Thyroid gland (tissue), 4 donors: ENCODE results near the gene KLK15. TPM values are rescaled to one million over a fixed set of nuclear protein-coding genes. Genes with fewer than 3 reads are reported as not detected.
A peak's percentile ranks its signal among the peaks of the same experiment; 100 is the strongest.

Experiments used
- DNase-seq, 2 donors: peaks; one replicate each; pipeline ENCODE4 v3.0.0-alpha.2; 2019
- H3K27ac ChIP-seq, 3 donors: fragments of 200-600 bp; sonication (generic); 1 replicate in 2 of 3; 2 replicates in 1 of 3; pipeline ENCODE4 v1.5.1; 2016 to 2019; ENCODE audit warnings: mild to moderate bottlenecking in 1 of 3, moderate library complexity in 1 of 3
- H3K27me3 ChIP-seq: fragments of 200-600 bp; sonication (generic); one replicate; pipeline ENCODE4 v1.5.1; 2019
- H3K36me3 ChIP-seq, 2 donors: fragments of 200-600 bp; sonication (generic); one replicate each; pipeline ENCODE4 v1.5.1; 2016 to 2019
- H3K4me1 ChIP-seq, 2 donors: fragments of 200-600 bp; sonication (generic); one replicate each; pipeline ENCODE4 v1.5.1; 2017 to 2019
- H3K4me3 ChIP-seq, 3 donors: fragments of 200-600 bp; sonication (generic); replicated peaks in 1 of 3; 1 replicate in 2 of 3; 2 replicates in 1 of 3; pipeline ENCODE4 v1.5.1; 2016; ENCODE audit warnings: mild to moderate bottlenecking in 1 of 3
- H3K9me3 ChIP-seq: fragments of 200-600 bp; sonication (generic); one replicate; pipeline ENCODE4 v1.5.1; 2017
- POLR2A ChIP-seq, 2 donors: fragments of 450-650 bp; IDR thresholded peaks; one replicate each; pipeline ENCODE4 v1.6.1; 2017; ENCODE audit warnings: antibody characterized with exemption in 2 of 2, mild to moderate bottlenecking in 2 of 2, moderate library complexity in 1 of 2
- WGBS, 2 donors: methylation state at CpG; one replicate each; pipeline ENCODE4 v1.1.5; 2017; 5-methylcytosine and 5-hydroxymethylcytosine counted together
- intact Hi-C: fragments of 100-400 bp; cut with DNase I; formaldehyde crosslinking; loops from one replicate; pipeline ENCODE4 v1.15.1; 2023
- total RNA-seq, 4 donors: library from RNA; depleted of rRNA; stranded (reverse); fragments of >200 nt; gene quantifications; one replicate each; pipeline ENCODE4 v1.2.3, GENCODE V29; 2016
- TF ChIP-seq, protein P1 (sequence below), 6 experiments: fragments of 200-600 bp in 3 of 6; fragments of 450-650 bp in 3 of 6; sonication (generic) in 3 of 6; IDR thresholded peaks; one replicate each; pipeline ENCODE4 v1.5.1; 2016 to 2019; ENCODE audit warnings: antibody characterized with exemption in 6 of 6, mild to moderate bottlenecking in 2 of 6, inconsistent platforms in 1 of 6, moderate library complexity in 1 of 6

Gene KLK15
- total RNA-seq, 4 donors from 2014 or later = 0.81 to 2.8 (median 1.8) TPM; not detected in 1

DNA sequence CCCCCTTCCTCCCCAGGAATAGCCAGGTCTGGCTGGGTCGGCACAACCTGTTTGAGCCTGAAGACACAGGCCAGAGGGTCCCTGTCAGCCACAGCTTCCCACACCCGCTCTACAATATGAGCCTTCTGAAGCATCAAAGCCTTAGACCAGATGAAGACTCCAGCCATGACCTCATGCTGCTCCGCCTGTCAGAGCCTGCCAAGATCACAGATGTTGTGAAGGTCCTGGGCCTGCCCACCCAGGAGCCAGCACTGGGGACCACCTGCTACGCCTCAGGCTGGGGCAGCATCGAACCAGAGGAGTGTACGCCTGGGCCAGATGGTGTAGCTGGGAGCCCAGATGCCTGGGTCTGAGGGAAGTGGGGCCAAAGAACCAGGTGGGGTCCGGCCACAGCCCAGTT is 43.1 kb upstream of the KLK15 start:
- WGBS, 2 donors = 68 to 82% methylated on average over 5 to 6 of the region's 7 CpGs
- no peak for DNase-seq
- H3K4me1 ChIP-seq = peaks cover 60 to 69% of the 10 kb centered on the region in 2 donors
- TF ChIP-seq, protein P1, sequence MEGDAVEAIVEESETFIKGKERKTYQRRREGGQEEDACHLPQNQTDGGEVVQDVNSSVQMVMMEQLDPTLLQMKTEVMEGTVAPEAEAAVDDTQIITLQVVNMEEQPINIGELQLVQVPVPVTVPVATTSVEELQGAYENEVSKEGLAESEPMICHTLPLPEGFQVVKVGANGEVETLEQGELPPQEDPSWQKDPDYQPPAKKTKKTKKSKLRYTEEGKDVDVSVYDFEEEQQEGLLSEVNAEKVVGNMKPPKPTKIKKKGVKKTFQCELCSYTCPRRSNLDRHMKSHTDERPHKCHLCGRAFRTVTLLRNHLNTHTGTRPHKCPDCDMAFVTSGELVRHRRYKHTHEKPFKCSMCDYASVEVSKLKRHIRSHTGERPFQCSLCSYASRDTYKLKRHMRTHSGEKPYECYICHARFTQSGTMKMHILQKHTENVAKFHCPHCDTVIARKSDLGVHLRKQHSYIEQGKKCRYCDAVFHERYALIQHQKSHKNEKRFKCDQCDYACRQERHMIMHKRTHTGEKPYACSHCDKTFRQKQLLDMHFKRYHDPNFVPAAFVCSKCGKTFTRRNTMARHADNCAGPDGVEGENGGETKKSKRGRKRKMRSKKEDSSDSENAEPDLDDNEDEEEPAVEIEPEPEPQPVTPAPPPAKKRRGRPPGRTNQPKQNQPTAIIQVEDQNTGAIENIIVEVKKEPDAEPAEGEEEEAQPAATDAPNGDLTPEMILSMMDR (IDR thresholded peaks at IDR 0.05) = no peak
- no peak for TF ChIP-seq POLR2A (IDR thresholded peaks at IDR 0.05)
- H3K36me3 ChIP-seq = no peaks in the 10 kb centered on the region
- no peak overlapping the region for H3K4me3 ChIP-seq
- no peaks in the 10 kb centered on the region for H3K27me3 ChIP-seq
- intact Hi-C loops = no loop called here
- no peaks in the 10 kb centered on the region for H3K9me3 ChIP-seq
- peak overlapping the region; percentile 89 to 99 (median 94) for H3K27ac ChIP-seq

DNA sequence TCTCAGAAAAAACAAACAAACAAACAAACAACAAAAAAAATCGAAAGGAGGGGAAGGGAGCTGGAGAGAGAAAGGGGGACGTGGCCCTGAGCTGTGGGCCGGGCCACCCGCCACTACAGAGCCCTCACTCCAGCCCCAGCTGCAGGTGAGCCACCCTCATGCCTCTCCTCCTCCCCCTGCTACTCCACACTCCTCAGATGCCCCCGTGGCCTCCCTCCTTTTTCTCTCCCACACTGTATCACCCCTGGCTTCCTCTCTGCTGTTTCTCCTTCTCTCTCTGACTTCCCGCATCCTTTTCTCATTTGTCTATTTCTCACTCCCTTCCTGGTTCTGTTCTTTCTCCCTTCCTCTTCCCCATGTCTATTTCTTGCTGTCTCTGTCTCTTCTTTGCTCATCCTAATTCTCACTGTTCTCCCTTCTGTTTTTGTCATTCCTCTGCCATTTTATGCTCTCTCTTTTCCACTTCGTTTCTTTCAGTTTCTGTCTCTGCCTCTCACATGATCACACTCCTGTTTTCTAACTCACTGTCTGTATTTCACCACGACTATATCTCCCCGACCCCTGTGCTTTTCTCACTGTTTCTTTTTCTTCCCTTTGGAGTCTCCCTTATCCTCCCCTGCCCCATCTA is 42.5 kb upstream of the KLK15 start:
- no peaks in the 10 kb centered on the region for H3K27me3 ChIP-seq
- no peak for DNase-seq
- 51 to 57% methylated on average over 9 of the region's 9 CpGs for WGBS, 2 donors
- H3K4me3 ChIP-seq = no peak overlapping the region
- intact Hi-C loops = no loop called here
- H3K27ac ChIP-seq = peak overlapping the region; percentile 89 to 99 (median 94)
- no peak for TF ChIP-seq POLR2A (IDR thresholded peaks at IDR 0.05)
- TF ChIP-seq, protein P1 (IDR thresholded peaks at IDR 0.05) = no peak
- H3K9me3 ChIP-seq = no peaks in the 10 kb centered on the region
- peaks cover 60 to 69% of the 10 kb centered on the region in 2 donors for H3K4me1 ChIP-seq
- H3K36me3 ChIP-seq = no peaks in the 10 kb centered on the region

DNA sequence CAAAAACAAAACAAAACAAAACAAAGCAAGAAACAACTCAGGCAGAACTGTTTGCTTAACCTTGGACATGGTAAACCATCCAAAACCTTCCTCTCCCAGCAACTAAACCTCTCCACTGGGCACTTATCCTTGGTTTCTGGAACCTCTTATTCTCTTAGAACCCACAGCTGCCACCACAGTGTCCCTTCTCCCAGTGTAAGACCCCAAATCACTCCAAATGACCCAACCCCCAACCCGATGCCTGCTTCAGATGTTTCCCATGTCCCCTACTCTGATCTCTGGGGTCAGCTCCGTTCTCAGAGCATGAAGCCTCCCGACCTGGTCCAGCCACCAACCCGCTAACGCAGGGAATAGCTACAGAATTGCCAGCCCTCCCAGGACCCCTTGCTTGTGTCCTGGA is 40.8 kb upstream of the KLK15 start:
- TF ChIP-seq, protein P1 (IDR thresholded peaks at IDR 0.05) = no peak
- peak in 1 of 2 donors; percentile 56 for TF ChIP-seq POLR2A (IDR thresholded peaks at IDR 0.05)
- Histone ChIP-seq H3K9me3 (no peaks in the 10 kb centered on the region), H3K27me3 (no peaks in the 10 kb centered on the region)

DNA sequence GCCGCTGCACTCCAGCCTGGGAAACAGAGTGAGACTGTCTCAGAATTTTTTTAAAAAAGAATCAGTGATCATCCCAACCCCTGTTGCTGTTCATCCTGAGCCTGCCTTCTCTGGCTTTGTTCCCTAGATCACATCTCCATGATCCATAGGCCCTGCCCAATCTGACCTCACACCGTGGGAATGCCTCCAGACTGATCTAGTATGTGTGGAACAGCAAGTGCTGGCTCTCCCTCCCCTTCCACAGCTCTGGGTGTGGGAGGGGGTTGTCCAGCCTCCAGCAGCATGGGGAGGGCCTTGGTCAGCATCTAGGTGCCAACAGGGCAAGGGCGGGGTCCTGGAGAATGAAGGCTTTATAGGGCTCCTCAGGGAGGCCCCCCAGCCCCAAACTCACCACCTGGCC is 39.7 kb upstream of the KLK15 start, which contains the start of gene KLK2:
Gene KLK2, plus strand, starts transcription at position 384 of the 400 bp plus-strand sequence. CDS start 35 bp downstream, outside the sequence.
- 72 to 75% methylated on average over 3 of the region's 3 CpGs for WGBS, 2 donors
- Histone ChIP-seq H3K4me1 (peaks cover 42 to 48% of the 10 kb centered on the region in 2 donors), H3K27me3 (no peaks in the 10 kb centered on the region), H3K36me3 (no peaks in the 10 kb centered on the region), H3K4me3 (no peak within 1 kb of the TSS), H3K27ac (peak within 1 kb of the TSS; percentile 89 to 99 (median 94)), H3K9me3 (no peaks in the 10 kb centered on the region)
- TF ChIP-seq POLR2A (IDR thresholded peaks at IDR 0.05) = peak in 1 of 2 donors; percentile 67
- TF ChIP-seq, protein P1 (IDR thresholded peaks at IDR 0.05) = no peak
- intact Hi-C loops = no loop called here
- peak; percentile 84 to 85 for DNase-seq

More for the DNA sequence above, 40.8 kb upstream of the KLK15 start:
- intact Hi-C loops = no loop called here
- Histone ChIP-seq H3K27ac (peak overlapping the region; percentile 89 to 99 (median 94)), H3K36me3 (no peaks in the 10 kb centered on the region), H3K4me3 (no peak overlapping the region), H3K4me1 (peaks cover 46 to 52% of the 10 kb centered on the region in 2 donors)
- 36 to 48% methylated on average over 5 of the region's 5 CpGs for WGBS, 2 donors
- DNase-seq = peak; percentile 60 to 65

DNA sequence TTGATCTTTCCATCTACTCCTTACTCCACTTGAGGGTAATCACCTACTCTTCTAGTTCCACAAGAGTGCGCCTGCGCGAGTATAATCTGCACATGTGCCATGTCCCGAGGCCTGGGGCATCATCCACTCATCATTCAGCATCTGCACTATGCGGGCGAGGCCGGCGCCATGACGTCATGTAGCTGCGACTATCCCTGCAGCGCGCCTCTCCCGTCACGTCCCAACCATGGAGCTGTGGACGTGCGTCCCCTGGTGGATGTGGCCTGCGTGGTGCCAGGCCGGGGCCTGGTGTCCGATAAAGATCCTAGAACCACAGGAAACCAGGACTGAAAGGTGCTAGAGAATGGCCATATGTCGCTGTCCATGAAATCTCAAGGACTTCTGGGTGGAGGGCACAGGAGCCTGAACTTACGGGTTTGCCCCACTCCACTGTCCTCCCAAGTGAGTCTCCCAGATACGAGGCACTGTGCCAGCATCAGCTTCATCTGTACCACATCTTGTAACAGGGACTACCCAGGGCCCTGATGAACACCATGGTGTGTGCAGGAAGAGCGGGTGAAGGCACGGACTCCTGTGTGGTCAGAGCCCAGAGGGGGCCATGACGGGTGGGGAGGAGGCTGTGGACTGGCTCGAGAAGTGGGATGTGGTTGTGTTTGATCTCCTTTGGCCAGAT is 37.2 kb upstream of the KLK15 start:
- no peaks in the 10 kb centered on the region for H3K27me3 ChIP-seq
- no peak for DNase-seq

More for the DNA sequence above, 37.2 kb upstream of the KLK15 start:
- H3K9me3 ChIP-seq = no peaks in the 10 kb centered on the region
- intact Hi-C loops = no loop called here
- TF ChIP-seq POLR2A (IDR thresholded peaks at IDR 0.05) = no peak
- TF ChIP-seq, protein P1 (IDR thresholded peaks at IDR 0.05) = no peak
- no peaks in the 10 kb centered on the region for H3K36me3 ChIP-seq
- no peak overlapping the region for H3K27ac ChIP-seq
- WGBS, 2 donors = 64 to 74% methylated on average over 20 to 26 of the region's 26 CpGs
- no peak overlapping the region for H3K4me3 ChIP-seq
- H3K4me1 ChIP-seq = peaks cover 32 to 33% of the 10 kb centered on the region in 2 donors
